Erythroblast (primary cell): ENCODE measurements around the gene DCAF7.

Experiments
- GATA1 ChIP-seq: IDR thresholded peaks from 2 replicates; pipeline ENCODE4 v1.6.1; 2011; ENCODE audit warnings: low read depth, mild to moderate bottlenecking, control low read depth, low read length, moderate library complexity
- POLR2A ChIP-seq: IDR thresholded peaks from 2 replicates; pipeline ENCODE4 v1.6.1; 2011; ENCODE audit warnings: mild to moderate bottlenecking, low read length

DNA sequence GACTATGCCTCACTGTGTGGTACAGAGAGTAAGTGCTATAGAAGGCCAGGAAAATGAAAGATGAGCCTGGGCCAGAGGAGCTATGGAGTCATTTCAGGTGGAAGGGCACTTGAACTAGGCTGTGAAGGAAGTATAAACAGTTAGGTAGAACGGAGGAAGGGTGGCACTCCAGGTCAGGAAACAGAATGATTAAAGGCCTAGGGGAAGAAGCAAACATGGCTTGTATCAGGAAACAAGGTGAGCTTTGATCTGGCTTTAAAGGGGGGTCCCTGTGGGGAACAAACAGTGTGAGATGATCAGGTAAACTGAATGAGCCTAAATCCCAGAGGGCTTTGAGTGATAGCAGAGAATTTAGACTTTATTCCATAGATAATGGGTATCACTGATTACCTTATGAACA, 88.8 kb downstream of the DCAF7 start:
- no peak for TF ChIP-seq POLR2A
- TF ChIP-seq GATA1: no peak
